ENCODE results near the gene CELSR2. TPM values are rescaled to one million over a fixed set of nuclear protein-coding genes. Genes with fewer than 3 reads are reported as not detected.

Gene CELSR2
- total RNA-seq = 0.57 and 0.65 TPM in 2 replicates

GRCh38 chr1:109248797-109249629, at the start of gene CELSR2:
TSS of gene CELSR2 (plus strand) at chr1:109249539. CDS start at chr1:109250080, 541 bp downstream.

GRCh38 chr1:109213824-109214693, 35.3 kb upstream of the CELSR2 start, which contains the start of gene SARS1:
TSS of gene SARS1 (plus strand) at chr1:109213918. CDS start at chr1:109213993, 75 bp downstream.

GRCh38 chr1:109282952-109283747, 33.8 kb downstream of the CELSR2 start, which contains the start of gene PSRC1:
TSS of gene PSRC1 (minus strand) at chr1:109283145.

GRCh38 chr1:109306832-109307273, 57.5 kb downstream of the CELSR2 start, which contains the start of gene MYBPHL:
TSS of gene MYBPHL (minus strand) at chr1:109307011. CDS start at chr1:109306991, 20 bp downstream.

Other genes starting within 250 kb of the CELSR2 start
- 23.8 and 32.9 TPM in 2 replicates for gene WDR47, start 207.4 kb upstream of the CELSR2 start, total RNA-seq
- gene TAF13, start 173.5 kb upstream of the CELSR2 start, total RNA-seq = 53.2 and 95.3 TPM in 2 replicates
- gene TMEM167B, start 158.8 kb upstream of the CELSR2 start, total RNA-seq = 15.6 and 17.6 TPM in 2 replicates
- 0.65 and 0.86 TPM in 2 replicates for gene ELAPOR1, start 135.4 kb upstream of the CELSR2 start, total RNA-seq
- 183 and 190 TPM in 2 replicates for gene SARS1, start 35.6 kb upstream of the CELSR2 start, total RNA-seq
- 4.9 and 8.6 TPM in 2 replicates for gene PSRC1, start 33.6 kb downstream of the CELSR2 start, total RNA-seq
- gene MYBPHL, start 57.5 kb downstream of the CELSR2 start, total RNA-seq = not detected in 2 replicates
- 7.6 and 9.1 TPM in 2 replicates for gene SORT1, start 148.4 kb downstream of the CELSR2 start, total RNA-seq
- gene PSMA5, start 176.9 kb downstream of the CELSR2 start, total RNA-seq = 53.9 and 82.5 TPM in 2 replicates
- gene SYPL2, start 217.0 kb downstream of the CELSR2 start, total RNA-seq = under 0.01 TPM in 1 of 2 replicates, not detected in the other
- gene ATXN7L2, start 234.4 kb downstream of the CELSR2 start, total RNA-seq = 2.0 and 3.3 TPM in 2 replicates
- 6.5 and 7.8 TPM in 2 replicates for gene CYB561D1, start 244.6 kb downstream of the CELSR2 start, total RNA-seq